ENCODE results near the gene FOXL2NB. TPM values are rescaled to one million over a fixed set of nuclear protein-coding genes. Genes with fewer than 3 reads are reported as not detected.

Gene FOXL2NB
- total and polyA plus RNA-seq, 12 donors: under 0.01 to 9.6 (median 2.2) TPM

- no peak for DNase-seq
- peaks cover 0 to 10% (median 0%) of the 10 kb centered on the region in 3 donors for H3K9me3 ChIP-seq (replicated peaks in 1 of 3)
- TF ChIP-seq POLR2A (IDR thresholded peaks at IDR 0.05) (no peak), CTCF (IDR thresholded peaks at IDR 0.05) (no peak)
- peaks cover 8% of the 10 kb centered on the region for H3K27me3 ChIP-seq
- no peak overlapping the region for H3K4me3 ChIP-seq
- no peak overlapping the region for H3K27ac ChIP-seq
- H3K4me1 ChIP-seq (replicated peaks in 1 of 2): no peaks in the 10 kb centered on the region
- H3K36me3 ChIP-seq (replicated peaks in 1 of 2): no peaks in the 10 kb centered on the region
- intact Hi-C loops (cut with DNase I): no loop called here
- 88 to 94% (median 93%) methylated on average over 2 of the region's 2 CpGs for WGBS, 4 donors
Observed at GRCh38 chr3:138964264-138964663, 17.2 kb downstream of the FOXL2NB start.

GRCh38 chr3:138964923-138965322, 17.9 kb downstream of the FOXL2NB start:
- no peak overlapping the region for H3K4me3 ChIP-seq
- intact Hi-C loops (cut with DNase I): no loop called here
- H3K9me3 ChIP-seq (replicated peaks in 1 of 3): peaks cover 0 to 10% (median 0%) of the 10 kb centered on the region in 3 donors
- no peaks in the 10 kb centered on the region for H3K4me1 ChIP-seq (replicated peaks in 1 of 2)
- DNase-seq: no peak
- no peak for TF ChIP-seq CTCF (IDR thresholded peaks at IDR 0.05)
- TF ChIP-seq POLR2A (IDR thresholded peaks at IDR 0.05): no peak
- H3K36me3 ChIP-seq (replicated peaks in 1 of 2): no peaks in the 10 kb centered on the region
- peaks cover 8% of the 10 kb centered on the region for H3K27me3 ChIP-seq
- H3K27ac ChIP-seq: no peak overlapping the region

- H3K27ac ChIP-seq: no peak overlapping the region
- H3K4me1 ChIP-seq (replicated peaks in 1 of 2): no peaks in the 10 kb centered on the region
- H3K4me3 ChIP-seq: no peak overlapping the region
- no peak for TF ChIP-seq CTCF (IDR thresholded peaks at IDR 0.05)
- no peak for TF ChIP-seq POLR2A (IDR thresholded peaks at IDR 0.05)
- intact Hi-C loops (cut with DNase I): no loop called here
- no peaks in the 10 kb centered on the region for H3K36me3 ChIP-seq (replicated peaks in 1 of 2)
- DNase-seq: no peak
- H3K27me3 ChIP-seq: no peaks in the 10 kb centered on the region
- H3K9me3 ChIP-seq (replicated peaks in 1 of 3): no peaks in the 10 kb centered on the region
- WGBS, 4 donors: 56 to 75% (median 69%) methylated on average over 4 to 6 of the region's 6 CpGs
Observed at GRCh38 chr3:138971766-138972320, 24.8 kb downstream of the FOXL2NB start.

- WGBS, 4 donors: 81 to 92% (median 85%) methylated on average over 5 of the region's 5 CpGs
- H3K27me3 ChIP-seq: no peaks in the 10 kb centered on the region
- intact Hi-C loops (cut with DNase I): no loop called here
- H3K9me3 ChIP-seq (replicated peaks in 1 of 3): no peaks in the 10 kb centered on the region
- H3K36me3 ChIP-seq (replicated peaks in 1 of 2): no peaks in the 10 kb centered on the region
- H3K4me1 ChIP-seq (replicated peaks in 1 of 2): no peaks in the 10 kb centered on the region
- no peak overlapping the region for H3K4me3 ChIP-seq
- DNase-seq: no peak
- no peak for TF ChIP-seq POLR2A (IDR thresholded peaks at IDR 0.05)
- no peak for TF ChIP-seq CTCF (IDR thresholded peaks at IDR 0.05)
- no peak overlapping the region for H3K27ac ChIP-seq
Observed at GRCh38 chr3:138972941-138973340, 25.9 kb downstream of the FOXL2NB start.

Measured in adrenal gland (tissue), 12 donors.